ENCODE results near the gene TMPRSS2.

DNA sequence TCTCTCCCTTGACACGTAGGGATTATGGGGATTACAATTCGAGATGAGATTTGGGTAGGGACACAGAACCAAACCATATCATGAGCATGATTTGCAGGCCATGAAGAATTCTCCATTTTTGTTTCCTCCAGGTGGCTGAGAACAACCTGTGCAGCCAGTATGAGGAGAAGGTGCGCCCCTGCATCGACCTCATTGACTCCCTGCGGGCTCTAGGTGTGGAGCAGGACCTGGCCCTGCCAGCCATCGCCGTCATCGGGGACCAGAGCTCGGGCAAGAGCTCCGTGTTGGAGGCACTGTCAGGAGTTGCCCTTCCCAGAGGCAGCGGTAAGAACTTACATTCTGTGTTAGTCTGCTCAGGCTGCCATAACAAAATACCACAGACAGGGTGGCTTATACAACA lies 72.3 kb downstream of the TMPRSS2 start:
- no peak for TF ChIP-seq TCF7L2 (IDR thresholded peaks at IDR 0.05; ENCODE audit: borderline replicate concordance, extremely low read depth, insufficient read depth, insufficient read length)
- no peak for TF ChIP-seq POLR2A (IDR thresholded peaks at IDR 0.05; ENCODE audit: borderline replicate concordance, extremely low read depth, insufficient read depth, insufficient read length)
- TF ChIP-seq SRF (IDR thresholded peaks at IDR 0.05; ENCODE audit: low read depth): no peak
- TF ChIP-seq EZH2phosphoT487 (IDR thresholded peaks at IDR 0.05; ENCODE audit: borderline replicate concordance): no peak
- TF ChIP-seq, protein P1, sequence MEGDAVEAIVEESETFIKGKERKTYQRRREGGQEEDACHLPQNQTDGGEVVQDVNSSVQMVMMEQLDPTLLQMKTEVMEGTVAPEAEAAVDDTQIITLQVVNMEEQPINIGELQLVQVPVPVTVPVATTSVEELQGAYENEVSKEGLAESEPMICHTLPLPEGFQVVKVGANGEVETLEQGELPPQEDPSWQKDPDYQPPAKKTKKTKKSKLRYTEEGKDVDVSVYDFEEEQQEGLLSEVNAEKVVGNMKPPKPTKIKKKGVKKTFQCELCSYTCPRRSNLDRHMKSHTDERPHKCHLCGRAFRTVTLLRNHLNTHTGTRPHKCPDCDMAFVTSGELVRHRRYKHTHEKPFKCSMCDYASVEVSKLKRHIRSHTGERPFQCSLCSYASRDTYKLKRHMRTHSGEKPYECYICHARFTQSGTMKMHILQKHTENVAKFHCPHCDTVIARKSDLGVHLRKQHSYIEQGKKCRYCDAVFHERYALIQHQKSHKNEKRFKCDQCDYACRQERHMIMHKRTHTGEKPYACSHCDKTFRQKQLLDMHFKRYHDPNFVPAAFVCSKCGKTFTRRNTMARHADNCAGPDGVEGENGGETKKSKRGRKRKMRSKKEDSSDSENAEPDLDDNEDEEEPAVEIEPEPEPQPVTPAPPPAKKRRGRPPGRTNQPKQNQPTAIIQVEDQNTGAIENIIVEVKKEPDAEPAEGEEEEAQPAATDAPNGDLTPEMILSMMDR (IDR thresholded peaks at IDR 0.05 in 2 of 3, conservative IDR thresholded peaks at IDR 0.05 in 1 of 3; ENCODE audit: borderline replicate concordance in 1 of 3, insufficient read depth in 1 of 3, low read depth in 2 of 3, low read length in 2 of 3): no peak
- TF ChIP-seq ZNF274 (IDR thresholded peaks at IDR 0.05; ENCODE audit: low read depth, low read length): no peak
- TF ChIP-seq CEBPB (IDR thresholded peaks at IDR 0.05; ENCODE audit: low read depth): no peak
- TF ChIP-seq, protein P2, sequence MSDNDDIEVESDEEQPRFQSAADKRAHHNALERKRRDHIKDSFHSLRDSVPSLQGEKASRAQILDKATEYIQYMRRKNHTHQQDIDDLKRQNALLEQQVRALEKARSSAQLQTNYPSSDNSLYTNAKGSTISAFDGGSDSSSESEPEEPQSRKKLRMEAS (IDR thresholded peaks at IDR 0.05): no peak
- TF ChIP-seq, protein P3, sequence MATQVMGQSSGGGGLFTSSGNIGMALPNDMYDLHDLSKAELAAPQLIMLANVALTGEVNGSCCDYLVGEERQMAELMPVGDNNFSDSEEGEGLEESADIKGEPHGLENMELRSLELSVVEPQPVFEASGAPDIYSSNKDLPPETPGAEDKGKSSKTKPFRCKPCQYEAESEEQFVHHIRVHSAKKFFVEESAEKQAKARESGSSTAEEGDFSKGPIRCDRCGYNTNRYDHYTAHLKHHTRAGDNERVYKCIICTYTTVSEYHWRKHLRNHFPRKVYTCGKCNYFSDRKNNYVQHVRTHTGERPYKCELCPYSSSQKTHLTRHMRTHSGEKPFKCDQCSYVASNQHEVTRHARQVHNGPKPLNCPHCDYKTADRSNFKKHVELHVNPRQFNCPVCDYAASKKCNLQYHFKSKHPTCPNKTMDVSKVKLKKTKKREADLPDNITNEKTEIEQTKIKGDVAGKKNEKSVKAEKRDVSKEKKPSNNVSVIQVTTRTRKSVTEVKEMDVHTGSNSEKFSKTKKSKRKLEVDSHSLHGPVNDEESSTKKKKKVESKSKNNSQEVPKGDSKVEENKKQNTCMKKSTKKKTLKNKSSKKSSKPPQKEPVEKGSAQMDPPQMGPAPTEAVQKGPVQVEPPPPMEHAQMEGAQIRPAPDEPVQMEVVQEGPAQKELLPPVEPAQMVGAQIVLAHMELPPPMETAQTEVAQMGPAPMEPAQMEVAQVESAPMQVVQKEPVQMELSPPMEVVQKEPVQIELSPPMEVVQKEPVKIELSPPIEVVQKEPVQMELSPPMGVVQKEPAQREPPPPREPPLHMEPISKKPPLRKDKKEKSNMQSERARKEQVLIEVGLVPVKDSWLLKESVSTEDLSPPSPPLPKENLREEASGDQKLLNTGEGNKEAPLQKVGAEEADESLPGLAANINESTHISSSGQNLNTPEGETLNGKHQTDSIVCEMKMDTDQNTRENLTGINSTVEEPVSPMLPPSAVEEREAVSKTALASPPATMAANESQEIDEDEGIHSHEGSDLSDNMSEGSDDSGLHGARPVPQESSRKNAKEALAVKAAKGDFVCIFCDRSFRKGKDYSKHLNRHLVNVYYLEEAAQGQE (IDR thresholded peaks at IDR 0.05; ENCODE audit: low read depth): no peak
- TF ChIP-seq SIN3A (IDR thresholded peaks at IDR 0.05; ENCODE audit: low read depth): no peak
- TF ChIP-seq RAD21 (IDR thresholded peaks at IDR 0.05; ENCODE audit: low read depth): no peak
- no peak for TF ChIP-seq YY1 (IDR thresholded peaks at IDR 0.05; ENCODE audit: extremely low read depth, insufficient replicate concordance, low read depth, low read length)
- no peak for TF ChIP-seq JUND (IDR thresholded peaks at IDR 0.05)

Data from HCT116 (cell line).